Retinal pigment epithelial cell (primary cell): ENCODE results near the gene PIP4K2A.
"Not testable (repeated sequence)": the region's sequence is repeated elsewhere in the genome, so short reads cannot be mapped to it uniquely, and the experiment has no call there.

Experiments
- DNase-seq: peaks from one replicate; pipeline ENCODE4 v3.0.0-alpha.2; 2010; ENCODE audit warnings: low read depth
- H3K4me3 ChIP-seq: 2 replicates; pipeline ENCODE4 v1.5.1; 2011; ENCODE audit warnings: mild to moderate bottlenecking, low read length, control low read depth, moderate library complexity
- TF ChIP-seq, protein P1 (sequence below): conservative IDR thresholded peaks from 2 replicates; pipeline ENCODE4 v1.5.1; 2011; ENCODE audit warnings: low read depth, low read length, control low read depth, inconsistent platforms

Gene PIP4K2A

DNA sequence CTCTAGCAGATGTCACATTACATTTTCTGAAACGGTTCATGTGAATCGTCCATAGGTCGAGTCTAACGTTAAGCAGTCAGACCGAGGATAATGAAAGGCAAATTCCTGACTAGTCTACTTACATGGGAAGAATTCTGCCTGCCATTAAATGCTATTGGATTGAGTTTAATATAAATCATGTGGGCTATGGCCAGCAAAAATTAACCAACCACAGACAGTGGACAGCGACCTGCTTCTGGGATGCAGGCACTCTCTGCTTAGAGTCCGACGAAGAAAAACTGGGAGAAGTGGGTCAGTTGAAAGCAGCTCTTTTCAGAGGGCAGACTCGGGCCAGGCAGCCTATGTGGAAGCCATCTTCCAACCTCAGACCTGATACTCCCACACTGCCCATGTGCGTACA is 16.6 kb downstream of the PIP4K2A start:
- TF ChIP-seq, protein P1, sequence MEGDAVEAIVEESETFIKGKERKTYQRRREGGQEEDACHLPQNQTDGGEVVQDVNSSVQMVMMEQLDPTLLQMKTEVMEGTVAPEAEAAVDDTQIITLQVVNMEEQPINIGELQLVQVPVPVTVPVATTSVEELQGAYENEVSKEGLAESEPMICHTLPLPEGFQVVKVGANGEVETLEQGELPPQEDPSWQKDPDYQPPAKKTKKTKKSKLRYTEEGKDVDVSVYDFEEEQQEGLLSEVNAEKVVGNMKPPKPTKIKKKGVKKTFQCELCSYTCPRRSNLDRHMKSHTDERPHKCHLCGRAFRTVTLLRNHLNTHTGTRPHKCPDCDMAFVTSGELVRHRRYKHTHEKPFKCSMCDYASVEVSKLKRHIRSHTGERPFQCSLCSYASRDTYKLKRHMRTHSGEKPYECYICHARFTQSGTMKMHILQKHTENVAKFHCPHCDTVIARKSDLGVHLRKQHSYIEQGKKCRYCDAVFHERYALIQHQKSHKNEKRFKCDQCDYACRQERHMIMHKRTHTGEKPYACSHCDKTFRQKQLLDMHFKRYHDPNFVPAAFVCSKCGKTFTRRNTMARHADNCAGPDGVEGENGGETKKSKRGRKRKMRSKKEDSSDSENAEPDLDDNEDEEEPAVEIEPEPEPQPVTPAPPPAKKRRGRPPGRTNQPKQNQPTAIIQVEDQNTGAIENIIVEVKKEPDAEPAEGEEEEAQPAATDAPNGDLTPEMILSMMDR = no peak
- no peak overlapping the region for H3K4me3 ChIP-seq
- DNase-seq = no peak

DNA sequence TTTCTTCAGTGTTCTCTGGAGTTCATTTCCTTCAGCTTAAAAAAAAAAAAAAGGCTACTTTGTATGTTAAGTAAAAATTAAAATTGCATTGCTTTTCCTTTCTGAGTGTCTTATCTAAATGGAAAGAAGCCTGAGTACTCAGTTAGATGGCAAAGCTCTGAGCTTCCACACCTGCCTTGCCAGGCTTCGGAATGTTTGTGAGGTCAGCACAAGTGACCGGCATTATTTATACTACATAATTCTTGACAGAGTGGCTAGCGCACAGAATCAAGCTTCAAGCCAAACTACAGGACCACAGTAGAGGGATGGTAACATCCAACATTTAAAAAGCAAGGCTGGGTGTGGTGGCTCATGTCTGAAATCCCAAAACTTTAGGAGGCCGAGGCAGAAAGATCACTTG is 17.3 kb downstream of the PIP4K2A start:
- TF ChIP-seq, protein P1 = no peak
- H3K4me3 ChIP-seq = no peak overlapping the region
- DNase-seq = no peak

DNA sequence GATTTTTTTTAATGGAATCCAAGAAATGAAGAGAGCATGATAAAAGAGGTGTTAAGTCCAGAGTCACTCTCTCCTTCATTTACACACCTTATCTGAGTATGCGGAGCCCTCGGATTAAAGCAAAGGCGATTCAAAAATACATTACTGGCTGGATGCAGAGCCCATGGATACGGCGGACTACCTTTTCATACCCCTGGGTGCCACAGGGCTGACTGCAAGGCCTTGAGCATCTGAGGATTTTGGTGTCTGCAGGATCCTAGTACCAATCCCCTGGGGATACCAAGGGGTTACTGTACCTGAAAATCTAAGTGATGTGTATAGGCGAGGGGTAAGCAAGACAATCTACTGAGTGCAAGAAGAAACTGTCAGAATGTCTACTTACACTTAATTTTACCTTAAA is 20.5 kb downstream of the PIP4K2A start:
- DNase-seq = no peak
- TF ChIP-seq, protein P1 = no peak
- H3K4me3 ChIP-seq = no peak overlapping the region

DNA sequence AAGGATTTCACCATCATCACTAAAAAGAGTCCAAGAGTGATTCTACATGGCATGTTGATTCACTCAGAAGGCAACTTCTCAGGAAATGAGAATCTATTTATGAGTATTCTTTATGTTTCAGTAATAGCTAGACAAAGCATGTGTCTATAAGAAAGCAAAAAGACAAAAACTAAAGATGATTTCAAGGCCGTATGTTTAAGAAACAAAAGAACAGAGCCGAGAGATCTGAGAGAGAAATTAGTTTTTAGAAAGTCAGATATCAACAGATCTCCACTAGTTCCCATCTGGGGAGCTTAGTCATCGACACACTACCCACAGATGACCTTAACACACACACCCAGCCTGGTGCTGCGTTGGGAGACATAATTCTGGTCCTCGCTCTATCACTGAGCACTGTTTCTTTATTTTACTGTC is 21.0 kb downstream of the PIP4K2A start:
- DNase-seq = no peak
- H3K4me3 ChIP-seq = no peak overlapping the region
- TF ChIP-seq, protein P1 = no peak

DNA sequence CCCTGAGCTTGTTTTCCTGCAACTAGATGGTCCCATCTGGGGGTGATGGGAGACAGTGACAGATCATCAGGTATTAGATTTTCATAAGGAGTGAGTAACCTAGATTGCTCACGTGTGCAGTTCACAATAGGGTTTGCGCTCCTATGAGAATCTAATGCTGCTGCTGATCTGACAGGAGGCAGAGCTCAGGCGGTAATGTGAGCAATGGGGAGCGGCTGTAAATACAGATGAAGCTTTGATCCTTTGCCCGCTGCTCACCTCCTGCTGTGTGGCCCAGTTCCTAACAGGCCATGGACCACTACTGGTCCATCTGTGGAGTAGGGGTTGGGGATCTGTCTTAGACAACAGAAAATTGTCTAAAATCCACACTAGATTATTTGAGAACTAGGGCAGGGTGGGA is 22.3 kb downstream of the PIP4K2A start:
- H3K4me3 ChIP-seq, DNase-seq: not testable (repeated sequence)

DNA sequence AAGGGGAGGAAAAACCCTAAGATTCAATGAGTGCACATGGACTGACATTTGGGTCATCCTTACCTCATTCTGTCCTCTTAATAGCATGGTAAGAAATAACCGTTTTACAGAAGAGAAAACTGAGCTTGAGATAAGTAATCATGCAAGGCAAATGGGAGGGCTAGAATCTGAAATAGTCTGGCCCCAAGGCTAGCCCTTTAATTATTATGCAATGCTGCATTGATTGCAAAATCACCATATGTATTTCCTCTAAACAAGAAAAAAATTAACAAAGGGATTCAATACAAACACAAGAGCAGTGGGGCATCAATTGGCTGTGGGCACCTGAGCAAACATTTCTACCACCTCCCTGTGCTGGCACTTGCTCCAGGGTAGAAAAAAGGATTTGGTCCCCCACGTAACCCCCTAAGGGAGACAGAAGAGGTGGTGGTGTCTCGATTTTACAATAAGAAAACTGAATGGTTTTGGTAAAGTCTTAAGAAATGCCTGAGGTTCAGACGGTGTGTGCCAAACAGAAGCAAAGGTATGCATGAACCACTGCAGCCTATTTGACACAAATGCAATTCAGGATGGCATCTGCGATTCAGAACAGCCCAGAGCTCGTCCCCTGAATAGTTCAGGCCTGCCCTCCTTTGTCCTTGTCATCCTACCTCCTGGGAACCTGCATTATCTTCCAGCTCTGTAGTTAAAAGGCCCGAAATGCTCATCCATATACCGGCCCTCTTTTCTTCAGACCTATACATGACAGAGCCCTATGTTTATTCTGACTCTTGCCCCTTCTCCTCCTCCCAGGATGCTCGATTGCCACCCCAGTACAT is 23.6 kb downstream of the PIP4K2A start:
- TF ChIP-seq, protein P1 = no peak
- DNase-seq = no peak
- H3K4me3 ChIP-seq = no peak overlapping the region

DNA sequence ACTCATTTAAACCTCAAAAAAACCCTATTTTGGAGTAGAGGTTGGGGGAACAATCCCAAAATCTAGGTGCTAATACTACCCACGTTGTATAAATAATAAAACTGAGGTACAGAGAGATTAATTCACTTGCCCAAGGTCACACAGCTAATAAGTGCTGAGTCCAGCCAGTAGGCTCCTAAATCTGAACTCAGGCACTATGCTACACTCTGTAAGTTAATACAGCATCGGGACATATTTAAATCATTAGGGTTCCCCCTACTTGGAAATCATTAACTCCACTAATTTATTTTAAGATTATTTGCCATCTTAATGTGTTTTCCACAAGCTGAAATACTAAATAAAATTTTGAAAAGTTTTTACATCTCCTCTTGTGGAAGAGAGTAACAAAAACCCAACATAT is 24.2 kb downstream of the PIP4K2A start:
- no peak for DNase-seq
- TF ChIP-seq, protein P1 = no peak

More for the DNA sequence above, 24.2 kb downstream of the PIP4K2A start:
- H3K4me3 ChIP-seq = no peak overlapping the region
